Measurements from ENCODE around the gene ZNF444. TPM values are rescaled to one million over a fixed set of nuclear protein-coding genes. Genes with fewer than 3 reads are reported as not detected.
"Not testable (repeated sequence)": the region's sequence is repeated elsewhere in the genome, so short reads cannot be mapped to it uniquely, and the experiment has no call there.

The ZNF444 gene
- total RNA-seq, 1 donor from 2014 or later = 94.9 TPM

DNA sequence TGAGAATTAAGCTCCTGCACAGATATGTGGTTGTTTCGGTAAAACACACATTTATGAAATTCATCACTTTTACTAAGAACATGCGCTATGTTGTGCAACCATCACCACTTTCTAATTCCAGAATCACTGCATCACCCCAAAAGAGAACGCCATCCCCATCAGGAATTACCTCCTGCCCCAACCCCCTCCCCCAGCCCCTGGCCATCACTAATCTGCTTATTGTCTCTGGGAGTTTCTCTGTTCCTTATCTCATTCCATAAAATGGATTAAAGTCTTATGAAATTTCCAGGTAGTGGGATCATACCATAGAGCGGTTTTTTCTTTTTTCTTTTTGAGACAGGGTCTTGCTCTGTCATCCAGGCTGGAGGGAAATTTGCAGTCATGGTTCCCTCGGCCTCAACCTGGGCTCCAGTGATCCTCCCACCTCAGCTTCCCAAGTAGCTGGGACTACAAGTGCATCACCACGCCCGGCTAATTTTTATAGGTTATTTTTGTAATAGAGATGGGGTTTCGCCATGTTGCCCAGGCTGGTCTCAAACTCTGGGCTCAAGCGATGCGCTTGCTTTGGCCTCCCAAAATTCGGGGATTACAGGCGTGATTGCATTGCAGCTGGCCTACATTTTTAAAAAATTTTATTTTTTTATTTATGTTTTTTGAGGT, 53.0 kb downstream of the ZNF444 start:
- TF ChIP-seq, protein P1, sequence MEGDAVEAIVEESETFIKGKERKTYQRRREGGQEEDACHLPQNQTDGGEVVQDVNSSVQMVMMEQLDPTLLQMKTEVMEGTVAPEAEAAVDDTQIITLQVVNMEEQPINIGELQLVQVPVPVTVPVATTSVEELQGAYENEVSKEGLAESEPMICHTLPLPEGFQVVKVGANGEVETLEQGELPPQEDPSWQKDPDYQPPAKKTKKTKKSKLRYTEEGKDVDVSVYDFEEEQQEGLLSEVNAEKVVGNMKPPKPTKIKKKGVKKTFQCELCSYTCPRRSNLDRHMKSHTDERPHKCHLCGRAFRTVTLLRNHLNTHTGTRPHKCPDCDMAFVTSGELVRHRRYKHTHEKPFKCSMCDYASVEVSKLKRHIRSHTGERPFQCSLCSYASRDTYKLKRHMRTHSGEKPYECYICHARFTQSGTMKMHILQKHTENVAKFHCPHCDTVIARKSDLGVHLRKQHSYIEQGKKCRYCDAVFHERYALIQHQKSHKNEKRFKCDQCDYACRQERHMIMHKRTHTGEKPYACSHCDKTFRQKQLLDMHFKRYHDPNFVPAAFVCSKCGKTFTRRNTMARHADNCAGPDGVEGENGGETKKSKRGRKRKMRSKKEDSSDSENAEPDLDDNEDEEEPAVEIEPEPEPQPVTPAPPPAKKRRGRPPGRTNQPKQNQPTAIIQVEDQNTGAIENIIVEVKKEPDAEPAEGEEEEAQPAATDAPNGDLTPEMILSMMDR (IDR thresholded peaks at IDR 0.05) = no peak
- Histone ChIP-seq H3K27ac (no peak overlapping the region), H3K9me3 (no peaks in the 10 kb centered on the region), H3K4me1 (no peaks in the 10 kb centered on the region), H3K27me3 (no peaks in the 10 kb centered on the region), H3K4me3 (no peak overlapping the region), H3K36me3 (no peaks in the 10 kb centered on the region)
- intact Hi-C loops (cut with DNase I) = no loop called here
- no peak for DNase-seq (ENCODE audit: low spot score in 2 of 2)

DNA sequence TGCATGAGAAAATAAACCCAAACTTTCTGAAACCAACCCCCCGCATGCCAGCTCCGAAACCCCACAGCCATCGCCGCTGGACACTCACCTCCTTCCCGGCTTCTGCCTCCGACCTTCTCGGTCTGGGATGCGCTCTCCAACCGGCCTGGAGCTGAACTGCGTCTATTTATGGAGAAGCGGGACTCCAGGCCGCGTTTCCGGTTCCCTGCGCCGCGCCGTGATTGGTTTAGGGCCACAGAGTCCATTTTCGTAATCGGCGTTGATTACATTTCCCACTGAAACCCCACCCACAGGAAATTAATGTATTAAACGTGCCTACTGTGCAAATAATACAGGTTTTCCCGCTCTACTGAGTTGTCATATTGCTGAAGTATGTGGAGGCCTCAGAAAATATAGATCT, 56.6 kb downstream of the ZNF444 start, which contains the start of gene ZSCAN5B:
TSS of gene ZSCAN5B (minus strand) at position 138 of the 400 bp plus-strand sequence. CDS start 4,731 bp downstream, outside the sequence.
- H3K9me3 ChIP-seq; H3K27me3 ChIP-seq; DNase-seq (ENCODE audit: low spot score in 2 of 2); H3K36me3 ChIP-seq; intact Hi-C loops (cut with DNase I); H3K4me1 ChIP-seq; H3K27ac ChIP-seq; H3K4me3 ChIP-seq: not testable (repeated sequence)

DNA sequence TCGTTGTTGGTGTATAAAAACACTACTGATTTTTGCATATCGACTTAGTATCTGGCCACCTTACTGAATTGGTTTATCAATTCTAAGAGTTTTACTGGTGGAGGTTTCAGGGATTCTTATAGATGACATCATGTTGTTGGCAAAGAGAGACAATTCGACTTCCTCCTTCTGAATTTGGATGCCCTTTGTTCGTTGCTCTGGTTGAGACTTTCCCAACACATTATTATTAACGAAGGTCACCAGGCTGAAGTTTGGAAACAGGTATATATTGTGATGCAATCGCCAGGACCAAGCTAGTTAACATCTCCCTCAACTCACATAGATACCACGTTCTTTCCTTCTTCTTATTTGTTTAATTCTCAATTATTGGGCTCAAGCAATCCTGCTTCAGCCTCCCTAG, 58.6 kb downstream of the ZNF444 start:
- DNase-seq (ENCODE audit: low spot score in 2 of 2) = no peak
- Histone ChIP-seq H3K27me3 (no peaks in the 10 kb centered on the region), H3K9me3 (no peaks in the 10 kb centered on the region), H3K4me3 (no peak overlapping the region), H3K27ac (no peak overlapping the region), H3K36me3 (no peaks in the 10 kb centered on the region), H3K4me1 (no peaks in the 10 kb centered on the region)
- intact Hi-C loops (cut with DNase I) = no loop called here
- TF ChIP-seq, protein P1 (IDR thresholded peaks at IDR 0.05) = no peak

DNA sequence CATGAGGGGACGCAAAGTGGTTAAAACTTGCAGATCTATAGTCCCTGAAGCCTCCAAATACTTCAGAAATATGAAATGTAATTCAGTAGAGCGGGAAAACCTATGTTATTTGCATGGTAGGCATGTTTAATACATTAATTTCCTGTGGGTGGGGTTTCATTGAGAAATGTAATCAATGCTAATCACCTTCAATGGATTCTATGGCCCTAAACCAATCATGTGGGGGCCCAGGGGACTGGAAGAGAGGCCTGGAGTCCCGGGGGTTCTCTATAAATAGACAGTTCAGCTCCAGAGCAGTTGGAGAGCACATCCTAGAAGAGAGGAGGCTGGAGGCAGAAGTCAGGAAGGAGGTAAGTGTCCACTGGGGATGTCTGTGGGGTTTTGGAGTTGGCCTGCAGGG, 60.9 kb downstream of the ZNF444 start, which contains the start of gene ZSCAN5C:
TSS of gene ZSCAN5C (plus strand) at position 301 of the 400 bp plus-strand sequence. CDS start 3,641 bp downstream, outside the sequence.
- intact Hi-C loops (cut with DNase I) = no loop called here

DNA sequence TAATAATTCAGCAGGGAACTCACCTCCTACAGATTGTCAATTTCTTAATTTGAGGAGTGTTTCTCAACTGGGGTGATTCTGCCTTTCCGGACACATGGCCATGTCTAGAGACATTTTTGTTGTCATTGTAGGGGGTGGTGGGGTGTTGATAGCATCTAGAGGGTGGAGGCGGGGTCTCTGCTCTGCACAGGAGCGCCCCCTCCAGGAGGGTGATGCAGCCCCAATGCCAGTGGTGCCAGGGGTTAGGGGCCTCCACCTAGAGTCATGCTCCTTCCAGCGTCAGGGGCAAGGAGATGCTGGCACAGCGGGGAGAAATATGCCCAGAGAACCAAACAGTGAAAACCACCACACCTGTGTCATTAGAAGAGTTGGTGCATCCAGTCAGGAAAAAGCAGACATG, 66.5 kb downstream of the ZNF444 start:
- H3K9me3 ChIP-seq; H3K4me3 ChIP-seq; H3K36me3 ChIP-seq; intact Hi-C loops (cut with DNase I); H3K27ac ChIP-seq; DNase-seq (ENCODE audit: low spot score in 2 of 2); H3K4me1 ChIP-seq; H3K27me3 ChIP-seq: not testable (repeated sequence)

More for the DNA sequence above, 60.9 kb downstream of the ZNF444 start, which contains the start of gene ZSCAN5C:
- Histone ChIP-seq H3K27ac (no peak within 1 kb of the TSS), H3K4me1 (no peaks in the 10 kb centered on the region), H3K9me3 (no peaks in the 10 kb centered on the region), H3K36me3 (no peaks in the 10 kb centered on the region), H3K27me3 (no peaks in the 10 kb centered on the region), H3K4me3 (no peak within 1 kb of the TSS)
- TF ChIP-seq, protein P1 (IDR thresholded peaks at IDR 0.05) = no peak
- no peak for DNase-seq (ENCODE audit: low spot score in 2 of 2)

DNA sequence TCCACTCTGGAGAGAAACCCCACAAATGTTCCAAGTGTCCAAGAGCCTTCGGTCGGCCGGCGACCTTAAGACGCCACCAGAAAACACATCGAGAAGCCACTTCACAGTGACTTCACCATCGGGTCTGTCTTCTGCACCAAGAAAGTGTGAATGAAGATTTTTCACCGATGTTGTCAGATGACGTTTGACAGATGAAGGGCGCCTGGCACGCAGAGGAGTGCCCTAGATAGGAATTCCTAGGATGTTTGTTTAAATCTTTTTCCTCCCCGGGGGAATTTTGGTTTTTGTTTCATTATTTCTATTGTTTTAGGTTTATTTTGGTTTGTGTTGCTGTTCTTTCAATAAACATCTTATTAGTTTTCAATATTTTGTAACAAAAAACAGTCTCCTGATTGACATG, 68.0 kb downstream of the ZNF444 start:
- H3K27me3 ChIP-seq = no peaks in the 10 kb centered on the region
- H3K4me1 ChIP-seq = no peaks in the 10 kb centered on the region
- intact Hi-C loops (cut with DNase I) = no loop called here
- TF ChIP-seq, protein P1 (IDR thresholded peaks at IDR 0.05) = no peak
- no peak overlapping the region for H3K27ac ChIP-seq
- no peaks in the 10 kb centered on the region for H3K36me3 ChIP-seq
- H3K4me3 ChIP-seq = no peak overlapping the region
- H3K9me3 ChIP-seq = no peaks in the 10 kb centered on the region
- DNase-seq (ENCODE audit: low spot score in 2 of 2) = no peak

DNA sequence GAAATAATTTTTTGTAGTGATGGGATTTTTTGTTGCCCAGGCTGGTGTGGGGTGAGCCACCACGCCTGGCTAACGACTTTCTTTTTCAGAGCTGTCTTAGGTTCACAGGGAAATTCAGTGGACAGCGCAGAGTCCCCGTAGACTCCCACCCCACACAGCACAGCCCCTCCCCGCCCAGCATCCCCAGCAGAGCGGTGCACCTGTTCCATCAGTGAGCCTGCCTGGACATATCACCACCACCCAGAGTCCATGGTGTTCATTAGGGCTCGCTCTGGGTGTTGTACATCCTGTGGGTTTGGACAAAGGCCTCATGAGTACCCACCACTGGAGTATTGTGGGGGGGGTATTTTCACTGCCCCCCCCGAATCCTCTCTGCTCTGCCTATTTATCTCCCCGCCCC, 68.9 kb downstream of the ZNF444 start:
- intact Hi-C loops (cut with DNase I); H3K27ac ChIP-seq; DNase-seq (ENCODE audit: low spot score in 2 of 2); H3K9me3 ChIP-seq; H3K36me3 ChIP-seq; H3K4me1 ChIP-seq; H3K4me3 ChIP-seq; H3K27me3 ChIP-seq: not testable (repeated sequence)

Other genes with a start within 250 kb of the ZNF444 start
- not detected for gene NLRP13, start 209.0 kb upstream of the ZNF444 start, total RNA-seq
- not detected for gene NLRP8, start 193.5 kb upstream of the ZNF444 start, total RNA-seq
- not detected for gene NLRP5, start 154.5 kb upstream of the ZNF444 start, total RNA-seq
- 18.1 TPM for gene ZNF787, start 20.0 kb upstream of the ZNF444 start, total RNA-seq
- not detected for gene GALP, start 34.7 kb downstream of the ZNF444 start, total RNA-seq
- not detected for gene ZSCAN5B, start 56.5 kb downstream of the ZNF444 start, total RNA-seq
- not detected for gene ZSCAN5C, start 61.0 kb downstream of the ZNF444 start, total RNA-seq
- not detected for gene EDDM13, start 131.5 kb downstream of the ZNF444 start, total RNA-seq
- gene ZSCAN5A, start 173.6 kb downstream of the ZNF444 start, total RNA-seq = 13.3 TPM

All from ascending aorta (tissue), 2 donors.